HG03280 (cell line): ENCODE data around the gene HK2.
"Not testable (repeated sequence)": the region's sequence is repeated elsewhere in the genome, so short reads cannot be mapped to it uniquely, and the experiment has no call there.

Experiments
- ATAC-seq: cut with Tn5 transposase; IDR thresholded peaks from one replicate; pipeline ENCODE4 v1.9.1; 2021; ENCODE audit warnings: mild to moderate bottlenecking, moderate library complexity; ENCODE audit not compliant: unreplicated experiment

The HK2 gene

DNA sequence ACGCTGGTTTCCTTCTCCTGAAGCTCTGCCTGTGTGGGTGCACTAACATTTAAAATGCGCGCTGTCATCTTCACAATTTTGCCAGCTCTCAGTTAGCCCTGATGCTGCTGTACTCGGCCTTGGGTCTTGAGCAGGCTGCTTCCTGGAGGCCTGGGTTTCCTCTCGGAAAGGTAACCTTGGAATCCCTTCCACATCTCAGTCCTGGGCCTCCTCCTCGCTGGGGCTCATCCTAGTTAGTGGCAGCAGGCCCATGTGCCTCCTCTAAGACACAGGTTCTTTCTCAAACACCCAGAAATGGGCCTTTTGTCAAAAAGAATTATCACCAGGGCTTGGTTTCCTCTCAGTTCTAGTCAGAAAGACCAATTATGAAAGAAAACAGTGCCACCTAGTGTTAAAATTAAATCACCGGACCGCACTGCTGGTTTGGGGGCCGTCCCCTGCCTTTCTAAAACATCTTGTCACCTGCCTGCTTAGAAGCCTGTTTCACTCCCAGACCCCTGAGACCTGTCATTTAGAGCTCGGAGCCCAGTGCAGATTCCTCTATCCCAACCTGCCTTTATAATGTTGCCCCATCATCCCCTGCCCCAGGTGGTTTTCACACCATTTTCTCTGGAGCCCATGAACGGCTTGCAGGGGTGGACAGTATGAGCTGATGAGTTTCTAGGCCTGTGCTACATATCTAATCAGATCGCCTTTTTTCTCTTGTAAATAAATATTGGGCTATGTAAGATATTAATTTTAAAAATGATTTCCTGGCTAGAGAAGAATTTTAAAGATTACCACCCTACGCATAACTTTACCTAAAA, 42.4 kb downstream of the HK2 start:
- ATAC-seq, result peak; percentile 75

DNA sequence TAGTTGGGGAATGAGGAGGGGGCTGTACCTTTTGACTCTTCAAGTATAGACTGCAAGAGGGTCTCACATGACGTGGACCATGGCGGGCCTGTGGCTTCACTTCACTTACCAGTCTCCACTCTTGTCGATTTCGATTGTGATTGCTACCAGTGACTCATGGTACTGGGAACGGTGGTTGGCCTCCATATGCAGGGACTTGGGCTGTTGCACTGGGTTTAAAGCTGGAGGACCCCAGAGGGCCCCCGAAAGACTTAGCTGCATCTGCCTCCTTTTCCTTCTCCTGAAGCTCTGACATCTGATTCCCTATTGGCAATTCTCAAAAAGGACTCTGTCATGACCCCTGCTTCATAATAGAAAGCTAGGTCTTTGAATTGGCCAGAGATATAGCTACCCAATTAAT, 43.4 kb downstream of the HK2 start:
- no peak for ATAC-seq

DNA sequence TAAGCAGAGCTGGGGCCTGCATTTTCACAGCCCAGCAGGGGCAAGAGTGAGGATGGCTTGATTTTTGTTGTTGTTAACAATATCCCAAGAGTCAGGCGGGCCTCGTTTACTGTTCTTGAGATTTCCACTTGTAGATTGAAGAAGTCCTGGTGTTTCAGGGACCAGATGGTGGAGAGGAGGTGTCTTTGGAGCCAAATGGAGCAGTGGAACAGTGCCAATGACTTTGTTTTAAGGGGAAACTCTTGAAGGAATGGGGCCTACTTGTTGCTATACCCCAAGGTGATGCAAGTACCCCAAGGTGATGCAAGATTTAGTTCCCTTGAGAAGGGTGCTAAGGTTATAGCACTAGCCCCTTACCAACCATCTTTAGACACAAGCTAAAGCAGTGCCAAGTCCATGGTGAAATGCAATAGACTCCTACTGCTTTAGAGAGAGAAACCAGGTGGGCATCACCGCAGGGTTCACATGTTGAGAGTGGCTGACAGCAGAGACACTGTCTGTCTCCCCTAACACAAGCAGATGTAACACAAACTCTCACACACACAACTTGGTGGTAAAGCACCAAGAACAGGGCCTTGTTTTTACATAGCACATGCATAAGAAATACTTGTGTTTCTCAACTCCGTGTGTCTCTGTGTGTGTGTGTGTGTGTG, 44.0 kb downstream of the HK2 start:
- no peak for ATAC-seq

DNA sequence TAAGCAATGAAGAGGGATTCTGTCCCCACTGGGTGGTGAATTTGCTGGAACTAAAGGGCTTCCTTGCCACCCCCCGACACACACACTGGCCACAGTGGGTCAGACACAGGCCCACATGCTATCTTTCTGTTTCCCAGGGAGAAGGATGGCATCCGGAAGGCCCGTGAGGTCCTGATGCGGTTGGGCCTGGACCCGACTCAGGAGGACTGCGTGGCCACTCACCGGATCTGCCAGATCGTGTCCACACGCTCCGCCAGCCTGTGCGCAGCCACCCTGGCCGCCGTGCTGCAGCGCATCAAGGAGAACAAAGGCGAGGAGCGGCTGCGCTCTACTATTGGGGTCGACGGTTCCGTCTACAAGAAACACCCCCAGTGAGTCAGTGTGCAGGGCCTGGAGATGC, 44.6 kb downstream of the HK2 start:
- no peak for ATAC-seq

DNA sequence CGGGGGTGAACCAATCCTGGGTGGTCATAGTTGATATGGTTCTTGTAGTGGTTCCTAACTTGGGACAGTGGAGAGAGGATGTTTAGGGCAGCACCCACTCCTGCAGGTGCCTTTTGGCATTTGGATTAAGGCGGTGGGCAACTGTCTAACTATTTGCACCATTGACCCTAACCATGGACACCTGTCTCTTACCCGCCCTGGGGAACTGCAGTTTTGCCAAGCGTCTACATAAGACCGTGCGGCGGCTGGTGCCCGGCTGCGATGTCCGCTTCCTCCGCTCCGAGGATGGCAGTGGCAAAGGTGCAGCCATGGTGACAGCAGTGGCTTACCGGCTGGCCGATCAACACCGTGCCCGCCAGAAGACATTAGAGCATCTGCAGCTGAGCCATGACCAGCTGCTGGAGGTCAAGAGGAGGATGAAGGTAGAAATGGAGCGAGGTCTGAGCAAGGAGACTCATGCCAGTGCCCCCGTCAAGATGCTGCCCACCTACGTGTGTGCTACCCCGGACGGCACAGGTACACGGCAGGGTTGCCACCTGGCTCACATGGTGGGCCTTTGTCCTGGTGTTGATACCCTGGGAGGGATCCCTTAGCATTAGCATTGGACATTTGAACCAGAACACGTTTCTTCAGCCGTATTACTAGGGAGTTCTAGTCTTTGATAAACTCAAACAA, 46.3 kb downstream of the HK2 start:
- ATAC-seq, result no peak

DNA sequence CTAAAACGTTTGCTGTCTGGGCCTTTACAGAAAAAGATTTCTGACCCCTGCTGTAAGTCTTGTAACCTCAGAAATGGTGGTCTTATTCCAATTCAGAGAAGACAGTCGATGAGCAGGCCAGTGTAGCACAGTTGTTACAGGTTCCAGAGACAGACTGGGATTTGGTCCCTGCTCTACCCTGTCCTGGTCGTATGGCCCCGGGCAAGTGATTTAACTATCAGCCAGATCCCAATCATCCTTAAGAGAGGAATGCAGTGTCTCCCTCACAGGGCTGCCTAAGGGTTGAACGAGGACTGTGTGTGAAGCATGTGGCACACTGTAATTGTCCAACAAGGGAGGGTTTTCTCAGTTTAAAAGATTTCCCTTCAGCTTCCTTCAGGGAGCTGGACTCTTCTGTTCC, 47.2 kb downstream of the HK2 start:
- no peak for ATAC-seq

DNA sequence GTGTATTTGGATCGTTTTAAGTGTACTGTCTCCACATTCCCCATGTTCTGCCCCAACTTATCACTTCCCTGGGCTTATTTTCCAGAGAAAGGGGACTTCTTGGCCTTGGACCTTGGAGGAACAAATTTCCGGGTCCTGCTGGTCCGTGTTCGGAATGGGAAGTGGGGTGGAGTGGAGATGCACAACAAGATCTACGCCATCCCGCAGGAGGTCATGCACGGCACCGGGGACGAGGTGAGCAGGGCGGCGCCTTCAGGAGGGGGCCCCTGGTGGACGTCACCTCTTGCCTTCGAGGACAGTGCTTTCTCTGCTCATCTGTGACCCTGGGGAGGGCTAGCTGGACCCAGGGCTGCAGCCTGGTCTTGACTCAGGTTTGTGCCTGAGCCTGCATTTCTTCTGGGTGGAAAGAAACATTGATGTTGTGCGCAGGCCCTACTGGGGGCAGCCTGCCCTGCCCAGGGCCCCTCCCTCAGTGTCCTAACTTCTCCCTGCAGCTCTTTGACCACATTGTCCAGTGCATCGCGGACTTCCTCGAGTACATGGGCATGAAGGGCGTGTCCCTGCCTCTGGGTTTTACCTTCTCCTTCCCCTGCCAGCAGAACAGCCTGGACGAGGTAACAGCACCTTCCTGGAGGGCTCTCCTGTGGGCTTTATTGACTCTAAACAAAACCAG, 47.8 kb downstream of the HK2 start:
- no peak for ATAC-seq

DNA sequence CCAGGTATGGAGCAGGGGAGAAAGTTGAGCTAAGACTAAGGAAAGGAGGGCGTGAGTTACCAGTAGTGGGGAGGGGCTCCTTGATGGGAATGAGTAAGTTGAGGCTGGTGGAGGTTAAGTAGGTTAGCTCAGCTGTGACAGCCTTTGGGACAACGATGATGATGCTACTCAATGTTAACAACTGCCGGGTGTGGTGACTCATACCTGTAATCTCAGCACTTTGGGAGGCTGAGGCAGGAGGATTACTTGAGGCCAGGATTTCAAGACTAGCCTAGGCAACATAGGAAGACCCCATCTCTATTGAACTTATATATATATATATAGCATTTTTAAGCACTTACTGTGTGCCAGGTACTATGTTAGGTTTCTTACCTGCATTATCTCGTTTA, 48.4 kb downstream of the HK2 start:
- ATAC-seq, result no peak

DNA sequence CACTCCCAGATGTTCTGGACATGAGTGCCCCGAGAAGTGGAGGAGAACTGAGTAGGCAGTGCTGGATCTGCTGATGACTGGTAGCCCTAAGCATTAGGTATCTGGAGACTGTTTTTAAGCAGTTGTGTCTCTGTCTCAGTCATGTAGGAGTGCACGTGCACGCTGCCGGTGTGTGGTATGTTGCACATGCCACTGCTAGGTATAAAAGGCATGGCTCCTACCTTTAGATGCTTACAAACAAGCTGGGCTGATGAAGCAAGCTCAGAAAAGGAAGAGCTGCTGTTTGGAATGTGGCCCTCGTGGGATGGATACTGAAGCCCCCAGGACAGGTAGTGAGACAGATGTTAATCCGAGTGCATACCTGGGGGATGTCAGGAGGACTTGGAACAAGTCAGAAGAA, 49.1 kb downstream of the HK2 start:
- no peak for ATAC-seq

DNA sequence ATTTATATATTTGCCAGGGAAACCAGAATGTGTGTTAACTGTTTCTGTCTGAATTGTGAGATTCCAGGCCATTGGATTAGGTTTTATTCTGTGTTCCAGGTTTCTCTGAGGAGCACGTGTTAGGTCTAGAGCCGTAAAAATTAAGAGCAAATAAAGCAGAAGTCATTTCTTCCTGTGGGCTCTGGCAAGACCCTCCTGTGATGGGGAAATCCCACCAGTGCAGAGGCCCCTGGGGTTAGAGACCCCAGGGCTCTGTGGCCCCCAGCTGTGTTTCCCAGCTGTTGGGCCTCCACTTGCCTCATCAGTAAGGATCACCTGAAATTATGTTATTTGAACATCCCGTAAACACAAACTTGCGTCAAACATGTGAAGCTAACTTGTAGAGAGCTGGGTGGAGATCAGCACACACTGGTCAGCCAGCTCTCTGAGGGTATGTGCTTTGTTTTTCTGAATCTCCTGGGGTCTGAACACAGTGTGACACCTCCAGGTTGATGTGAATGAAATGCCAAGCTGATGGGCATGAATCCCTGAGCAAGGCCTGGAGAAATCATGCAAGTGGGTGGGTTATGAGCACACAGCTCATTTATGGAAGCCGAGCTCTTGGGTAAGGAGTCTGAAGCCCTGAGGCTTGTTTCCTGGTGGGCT, 50.3 kb downstream of the HK2 start:
- ATAC-seq, result no peak

DNA sequence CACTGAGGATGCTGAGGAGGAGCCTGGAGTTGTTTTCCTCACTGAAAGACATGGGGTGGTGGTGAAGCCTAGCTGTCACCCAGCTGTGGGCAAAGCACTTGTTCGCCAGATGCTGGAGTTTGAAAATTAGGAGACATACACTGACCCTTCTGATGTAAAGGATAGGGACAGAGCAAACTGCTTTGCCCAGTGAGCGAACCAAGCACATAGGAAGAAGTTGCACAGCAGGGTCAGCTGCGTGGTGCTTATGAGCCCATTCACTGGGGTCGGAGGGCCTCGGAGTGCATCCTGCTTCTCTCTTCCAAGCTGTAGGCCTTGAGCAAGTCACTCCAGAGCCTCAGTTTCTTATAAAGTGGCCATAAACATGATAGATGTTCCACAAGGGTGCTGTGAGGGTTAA, 50.9 kb downstream of the HK2 start:
- ATAC-seq, result no peak

DNA sequence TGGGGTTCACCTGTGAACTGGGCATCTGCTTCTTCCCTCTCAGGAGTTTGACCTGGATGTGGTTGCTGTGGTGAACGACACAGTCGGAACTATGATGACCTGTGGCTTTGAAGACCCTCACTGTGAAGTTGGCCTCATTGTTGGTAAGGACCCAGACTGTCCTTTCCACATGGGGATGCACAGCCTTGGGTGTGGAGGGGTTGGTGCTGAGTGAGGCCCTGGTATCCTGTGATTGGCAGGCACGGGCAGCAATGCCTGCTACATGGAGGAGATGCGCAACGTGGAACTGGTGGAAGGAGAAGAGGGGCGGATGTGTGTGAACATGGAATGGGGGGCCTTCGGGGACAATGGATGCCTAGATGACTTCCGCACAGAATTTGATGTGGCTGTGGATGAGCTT, 52.3 kb downstream of the HK2 start:
- ATAC-seq, result no peak

DNA sequence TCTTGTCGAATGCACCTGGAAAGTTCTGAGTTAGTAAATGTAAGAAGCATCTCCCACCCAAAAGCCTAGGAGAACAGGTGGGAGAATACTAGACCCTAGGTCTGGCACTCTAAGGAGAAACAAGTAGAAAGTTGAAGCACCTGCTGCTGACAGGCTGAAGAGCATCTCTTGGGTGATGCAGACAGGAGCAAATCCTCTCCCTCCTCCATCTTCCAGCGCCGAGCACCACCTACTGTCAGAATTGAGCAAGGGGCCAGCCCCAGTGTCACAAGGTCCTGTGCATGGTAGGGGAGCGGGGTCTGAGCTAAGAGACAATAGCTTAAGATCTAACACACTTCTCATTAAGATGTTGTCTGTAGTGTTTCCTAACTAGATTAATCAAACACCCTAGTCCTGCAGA, 52.9 kb downstream of the HK2 start:
- no peak for ATAC-seq

DNA sequence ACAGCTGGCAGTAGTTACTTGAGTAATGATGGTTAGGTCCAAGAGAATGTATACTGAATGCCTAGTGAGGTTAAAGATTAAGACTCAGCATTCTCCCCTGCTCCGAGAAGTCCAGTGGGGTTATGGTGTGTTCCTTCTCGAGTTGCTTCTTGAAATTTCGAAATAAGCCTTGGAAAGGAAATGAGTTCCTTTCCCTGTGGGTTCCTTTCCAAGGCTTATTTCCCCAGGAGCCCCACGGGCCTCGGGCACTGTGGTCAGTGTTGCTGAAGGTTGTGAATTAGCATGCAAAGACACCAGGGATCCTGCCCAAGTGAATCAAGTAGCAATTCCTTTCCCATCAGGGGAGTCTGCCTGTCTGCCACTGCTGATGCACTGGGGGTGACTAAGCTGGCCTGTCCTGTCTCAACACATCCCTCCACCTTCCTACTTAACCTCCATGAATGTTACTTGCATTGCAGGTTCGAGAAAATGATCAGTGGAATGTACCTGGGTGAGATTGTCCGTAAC, 53.6 kb downstream of the HK2 start:
- ATAC-seq, result no peak

DNA sequence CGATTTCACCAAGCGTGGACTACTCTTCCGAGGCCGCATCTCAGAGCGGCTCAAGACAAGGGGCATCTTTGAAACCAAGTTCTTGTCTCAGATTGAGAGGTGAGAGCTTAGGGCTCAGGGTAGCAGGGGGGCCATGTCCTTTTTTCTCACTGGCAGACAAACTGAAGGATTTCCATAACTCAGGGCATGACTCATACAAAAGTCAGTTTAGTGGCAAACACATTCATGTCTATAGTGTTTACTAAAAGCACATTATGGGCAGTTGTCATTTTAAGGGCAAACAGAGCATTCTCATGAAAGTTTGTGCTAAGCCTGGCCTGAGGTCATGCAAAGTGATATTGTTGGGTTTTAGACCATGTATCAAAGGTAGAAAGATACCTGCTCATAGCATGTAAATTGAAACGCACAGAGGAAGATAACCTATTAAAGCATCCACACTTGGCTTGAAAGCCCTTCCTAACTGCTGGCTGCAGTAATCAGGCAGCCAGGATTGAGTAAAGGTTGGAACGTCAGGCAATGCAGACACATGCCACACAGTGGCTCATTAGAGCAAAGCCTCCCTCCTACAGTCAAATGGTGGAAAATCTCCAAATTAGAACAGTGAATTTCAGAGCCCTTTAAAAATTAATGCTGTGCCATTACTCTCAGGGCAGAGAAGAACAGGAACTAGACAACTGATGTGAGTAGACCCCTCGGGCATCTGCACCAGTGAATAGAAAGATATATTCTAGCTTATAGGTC, 54.2 kb downstream of the HK2 start:
- ATAC-seq, result no peak

DNA sequence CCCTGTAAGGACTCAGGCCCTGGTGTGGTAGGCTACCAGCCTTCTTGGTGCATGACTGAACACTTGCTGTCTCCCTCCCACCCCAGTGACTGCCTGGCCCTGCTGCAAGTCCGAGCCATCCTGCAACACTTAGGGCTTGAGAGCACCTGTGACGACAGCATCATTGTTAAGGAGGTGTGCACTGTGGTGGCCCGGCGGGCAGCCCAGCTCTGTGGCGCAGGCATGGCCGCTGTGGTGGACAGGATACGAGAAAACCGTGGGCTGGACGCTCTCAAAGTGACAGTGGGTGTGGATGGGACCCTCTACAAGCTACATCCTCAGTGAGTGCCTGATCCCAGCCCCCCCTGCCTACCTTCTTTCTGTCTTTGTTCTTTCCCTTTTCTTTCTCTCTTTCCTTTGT, 55.2 kb downstream of the HK2 start:
- ATAC-seq, result no peak

DNA sequence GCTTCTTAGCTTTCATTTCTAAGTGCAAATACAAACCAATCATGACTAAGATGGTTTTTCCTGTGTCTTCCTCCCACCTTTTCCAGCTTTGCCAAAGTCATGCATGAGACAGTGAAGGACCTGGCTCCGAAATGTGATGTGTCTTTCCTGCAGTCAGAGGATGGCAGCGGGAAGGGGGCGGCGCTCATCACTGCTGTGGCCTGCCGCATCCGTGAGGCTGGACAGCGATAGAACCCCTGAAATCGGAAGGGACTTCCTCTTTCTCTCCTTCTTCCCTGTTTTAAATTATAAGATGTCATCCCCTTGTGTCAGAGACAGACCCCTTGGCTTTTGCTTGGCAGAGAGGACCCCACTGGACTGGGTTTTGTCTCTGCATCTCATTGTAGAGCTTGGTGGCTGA, 56.8 kb downstream of the HK2 start:
- ATAC-seq, result no peak

DNA sequence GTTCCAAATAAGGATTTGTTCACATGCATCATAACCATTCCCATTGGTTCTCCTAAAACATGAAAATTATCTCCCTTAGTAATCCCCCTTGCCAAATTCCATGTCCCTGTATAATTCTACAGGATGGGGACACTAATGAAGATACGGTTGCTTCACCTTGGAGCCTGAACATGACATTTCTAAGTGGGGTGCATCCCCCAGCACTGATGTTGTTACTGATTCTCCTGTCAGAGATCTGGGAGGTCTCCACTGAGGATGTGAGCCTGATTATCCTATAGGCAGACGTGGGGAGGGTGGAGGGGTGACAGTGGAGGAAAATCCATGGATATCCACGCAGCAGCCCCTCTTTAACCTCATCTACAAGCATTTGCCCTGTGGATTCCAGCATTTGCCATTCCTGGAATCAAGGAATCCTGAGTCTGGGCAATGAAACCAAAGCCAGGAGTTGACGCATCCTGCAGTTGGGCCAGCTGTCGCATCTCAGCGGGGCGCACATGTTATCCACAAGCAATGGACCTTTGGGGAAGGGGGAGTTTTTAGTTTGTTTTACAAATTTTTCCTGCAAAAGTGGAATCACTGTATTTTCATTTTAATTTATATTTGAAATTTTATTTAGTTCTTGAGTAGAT, 57.3 kb downstream of the HK2 start:
- no peak for ATAC-seq

DNA sequence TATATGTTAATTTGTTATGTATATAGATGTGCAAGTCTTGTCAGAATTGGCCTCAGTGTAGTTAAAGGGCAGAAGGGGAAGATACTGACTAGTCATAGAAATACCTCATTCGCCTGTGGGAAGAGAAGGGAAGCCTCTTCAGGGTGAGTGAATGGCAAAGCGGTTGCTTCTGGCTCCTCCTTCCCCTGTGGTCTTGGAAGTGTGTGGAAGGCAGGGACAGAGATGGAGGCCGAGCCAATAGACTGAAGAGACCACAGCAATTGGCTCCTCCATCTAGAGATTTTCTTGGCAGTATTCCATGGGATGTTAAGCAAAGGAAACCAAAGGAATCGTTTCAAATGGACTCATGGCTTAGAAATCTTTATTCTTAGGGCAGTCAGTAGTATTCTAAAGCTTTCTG, 57.9 kb downstream of the HK2 start:
- ATAC-seq, result not testable (repeated sequence)

DNA sequence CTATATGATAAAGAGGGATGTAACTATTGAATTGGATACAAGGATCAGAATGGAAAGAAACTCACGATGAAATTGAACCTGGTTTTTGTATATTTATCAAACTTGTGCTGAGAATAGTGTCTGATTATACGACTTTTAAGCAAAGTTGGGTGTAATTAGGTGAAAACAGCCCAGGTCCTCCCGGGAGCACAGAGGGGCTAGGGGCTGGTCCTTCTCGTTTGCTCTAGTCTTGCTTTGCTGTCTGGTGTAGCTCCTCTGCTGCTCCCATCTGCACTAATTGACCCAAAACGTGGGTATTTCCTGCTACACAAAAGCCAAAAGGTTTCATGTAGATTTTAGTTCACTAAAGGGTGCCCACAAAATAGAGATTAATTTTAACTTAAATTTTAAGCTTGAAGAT, 58.7 kb downstream of the HK2 start:
- ATAC-seq, result no peak
